ENCODE results near the gene SPOCD1. TPM values are rescaled to one million over a fixed set of nuclear protein-coding genes. Genes with fewer than 3 reads are reported as not detected.

Gene SPOCD1
- total and polyA plus RNA-seq, 2 experiments from 2014 or later, result 0.73 to 1.3 TPM

DNA sequence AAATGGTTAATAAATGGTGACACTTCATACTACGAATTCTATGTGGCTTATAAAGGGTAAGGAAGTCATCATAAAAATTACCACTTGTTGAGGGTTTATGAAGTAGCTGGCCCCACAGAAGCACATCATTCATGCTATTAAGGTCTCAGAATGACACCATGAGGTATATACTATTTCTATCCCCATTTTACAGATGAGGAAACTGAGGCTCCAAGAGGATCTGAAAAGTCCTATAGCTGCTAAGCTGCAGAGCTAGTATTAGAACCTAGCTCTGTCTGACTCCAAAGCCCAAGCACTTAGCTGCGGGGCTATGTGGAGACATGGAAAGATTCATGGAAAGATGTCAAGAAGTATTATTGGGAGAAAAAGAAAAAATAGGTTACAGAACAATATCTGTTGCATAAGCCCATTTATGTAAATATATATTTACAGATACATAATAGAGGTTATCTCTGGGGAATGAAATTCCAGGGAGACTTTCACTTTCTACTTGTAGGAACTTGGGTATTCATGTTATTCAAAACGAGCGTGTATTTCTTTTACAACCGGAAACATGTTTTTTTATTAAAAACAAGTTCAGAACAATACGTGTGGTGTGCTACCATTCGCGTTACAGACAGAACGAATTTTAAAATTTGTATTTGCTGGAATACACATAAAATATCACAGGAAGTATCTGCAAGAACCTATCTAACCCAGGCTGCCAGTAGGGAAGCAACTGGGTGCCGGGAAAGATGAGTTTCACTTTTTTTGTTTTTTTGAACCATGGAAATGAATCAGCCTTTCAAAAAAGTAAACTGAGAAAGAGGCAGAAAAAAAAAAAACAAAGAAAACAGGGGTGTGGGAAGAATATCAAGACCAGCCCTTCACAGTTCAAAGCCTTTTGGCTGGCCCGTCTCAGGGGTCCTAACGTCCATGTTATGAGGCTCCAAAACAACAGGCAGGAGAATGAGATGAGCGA lies 13.4 kb downstream of the SPOCD1 start:
- TF ChIP-seq, protein P1, sequence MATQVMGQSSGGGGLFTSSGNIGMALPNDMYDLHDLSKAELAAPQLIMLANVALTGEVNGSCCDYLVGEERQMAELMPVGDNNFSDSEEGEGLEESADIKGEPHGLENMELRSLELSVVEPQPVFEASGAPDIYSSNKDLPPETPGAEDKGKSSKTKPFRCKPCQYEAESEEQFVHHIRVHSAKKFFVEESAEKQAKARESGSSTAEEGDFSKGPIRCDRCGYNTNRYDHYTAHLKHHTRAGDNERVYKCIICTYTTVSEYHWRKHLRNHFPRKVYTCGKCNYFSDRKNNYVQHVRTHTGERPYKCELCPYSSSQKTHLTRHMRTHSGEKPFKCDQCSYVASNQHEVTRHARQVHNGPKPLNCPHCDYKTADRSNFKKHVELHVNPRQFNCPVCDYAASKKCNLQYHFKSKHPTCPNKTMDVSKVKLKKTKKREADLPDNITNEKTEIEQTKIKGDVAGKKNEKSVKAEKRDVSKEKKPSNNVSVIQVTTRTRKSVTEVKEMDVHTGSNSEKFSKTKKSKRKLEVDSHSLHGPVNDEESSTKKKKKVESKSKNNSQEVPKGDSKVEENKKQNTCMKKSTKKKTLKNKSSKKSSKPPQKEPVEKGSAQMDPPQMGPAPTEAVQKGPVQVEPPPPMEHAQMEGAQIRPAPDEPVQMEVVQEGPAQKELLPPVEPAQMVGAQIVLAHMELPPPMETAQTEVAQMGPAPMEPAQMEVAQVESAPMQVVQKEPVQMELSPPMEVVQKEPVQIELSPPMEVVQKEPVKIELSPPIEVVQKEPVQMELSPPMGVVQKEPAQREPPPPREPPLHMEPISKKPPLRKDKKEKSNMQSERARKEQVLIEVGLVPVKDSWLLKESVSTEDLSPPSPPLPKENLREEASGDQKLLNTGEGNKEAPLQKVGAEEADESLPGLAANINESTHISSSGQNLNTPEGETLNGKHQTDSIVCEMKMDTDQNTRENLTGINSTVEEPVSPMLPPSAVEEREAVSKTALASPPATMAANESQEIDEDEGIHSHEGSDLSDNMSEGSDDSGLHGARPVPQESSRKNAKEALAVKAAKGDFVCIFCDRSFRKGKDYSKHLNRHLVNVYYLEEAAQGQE (IDR thresholded peaks at IDR 0.05; ENCODE audit: unreplicated experiment), result no peak
- TF ChIP-seq JUNB (IDR thresholded peaks at IDR 0.05; ENCODE audit: unreplicated experiment) (no peak), CREB1 (CRISPR knock-in tag; IDR thresholded peaks at IDR 0.05; ENCODE audit: low read depth) (no peak)
- TF ChIP-seq, protein P2, sequence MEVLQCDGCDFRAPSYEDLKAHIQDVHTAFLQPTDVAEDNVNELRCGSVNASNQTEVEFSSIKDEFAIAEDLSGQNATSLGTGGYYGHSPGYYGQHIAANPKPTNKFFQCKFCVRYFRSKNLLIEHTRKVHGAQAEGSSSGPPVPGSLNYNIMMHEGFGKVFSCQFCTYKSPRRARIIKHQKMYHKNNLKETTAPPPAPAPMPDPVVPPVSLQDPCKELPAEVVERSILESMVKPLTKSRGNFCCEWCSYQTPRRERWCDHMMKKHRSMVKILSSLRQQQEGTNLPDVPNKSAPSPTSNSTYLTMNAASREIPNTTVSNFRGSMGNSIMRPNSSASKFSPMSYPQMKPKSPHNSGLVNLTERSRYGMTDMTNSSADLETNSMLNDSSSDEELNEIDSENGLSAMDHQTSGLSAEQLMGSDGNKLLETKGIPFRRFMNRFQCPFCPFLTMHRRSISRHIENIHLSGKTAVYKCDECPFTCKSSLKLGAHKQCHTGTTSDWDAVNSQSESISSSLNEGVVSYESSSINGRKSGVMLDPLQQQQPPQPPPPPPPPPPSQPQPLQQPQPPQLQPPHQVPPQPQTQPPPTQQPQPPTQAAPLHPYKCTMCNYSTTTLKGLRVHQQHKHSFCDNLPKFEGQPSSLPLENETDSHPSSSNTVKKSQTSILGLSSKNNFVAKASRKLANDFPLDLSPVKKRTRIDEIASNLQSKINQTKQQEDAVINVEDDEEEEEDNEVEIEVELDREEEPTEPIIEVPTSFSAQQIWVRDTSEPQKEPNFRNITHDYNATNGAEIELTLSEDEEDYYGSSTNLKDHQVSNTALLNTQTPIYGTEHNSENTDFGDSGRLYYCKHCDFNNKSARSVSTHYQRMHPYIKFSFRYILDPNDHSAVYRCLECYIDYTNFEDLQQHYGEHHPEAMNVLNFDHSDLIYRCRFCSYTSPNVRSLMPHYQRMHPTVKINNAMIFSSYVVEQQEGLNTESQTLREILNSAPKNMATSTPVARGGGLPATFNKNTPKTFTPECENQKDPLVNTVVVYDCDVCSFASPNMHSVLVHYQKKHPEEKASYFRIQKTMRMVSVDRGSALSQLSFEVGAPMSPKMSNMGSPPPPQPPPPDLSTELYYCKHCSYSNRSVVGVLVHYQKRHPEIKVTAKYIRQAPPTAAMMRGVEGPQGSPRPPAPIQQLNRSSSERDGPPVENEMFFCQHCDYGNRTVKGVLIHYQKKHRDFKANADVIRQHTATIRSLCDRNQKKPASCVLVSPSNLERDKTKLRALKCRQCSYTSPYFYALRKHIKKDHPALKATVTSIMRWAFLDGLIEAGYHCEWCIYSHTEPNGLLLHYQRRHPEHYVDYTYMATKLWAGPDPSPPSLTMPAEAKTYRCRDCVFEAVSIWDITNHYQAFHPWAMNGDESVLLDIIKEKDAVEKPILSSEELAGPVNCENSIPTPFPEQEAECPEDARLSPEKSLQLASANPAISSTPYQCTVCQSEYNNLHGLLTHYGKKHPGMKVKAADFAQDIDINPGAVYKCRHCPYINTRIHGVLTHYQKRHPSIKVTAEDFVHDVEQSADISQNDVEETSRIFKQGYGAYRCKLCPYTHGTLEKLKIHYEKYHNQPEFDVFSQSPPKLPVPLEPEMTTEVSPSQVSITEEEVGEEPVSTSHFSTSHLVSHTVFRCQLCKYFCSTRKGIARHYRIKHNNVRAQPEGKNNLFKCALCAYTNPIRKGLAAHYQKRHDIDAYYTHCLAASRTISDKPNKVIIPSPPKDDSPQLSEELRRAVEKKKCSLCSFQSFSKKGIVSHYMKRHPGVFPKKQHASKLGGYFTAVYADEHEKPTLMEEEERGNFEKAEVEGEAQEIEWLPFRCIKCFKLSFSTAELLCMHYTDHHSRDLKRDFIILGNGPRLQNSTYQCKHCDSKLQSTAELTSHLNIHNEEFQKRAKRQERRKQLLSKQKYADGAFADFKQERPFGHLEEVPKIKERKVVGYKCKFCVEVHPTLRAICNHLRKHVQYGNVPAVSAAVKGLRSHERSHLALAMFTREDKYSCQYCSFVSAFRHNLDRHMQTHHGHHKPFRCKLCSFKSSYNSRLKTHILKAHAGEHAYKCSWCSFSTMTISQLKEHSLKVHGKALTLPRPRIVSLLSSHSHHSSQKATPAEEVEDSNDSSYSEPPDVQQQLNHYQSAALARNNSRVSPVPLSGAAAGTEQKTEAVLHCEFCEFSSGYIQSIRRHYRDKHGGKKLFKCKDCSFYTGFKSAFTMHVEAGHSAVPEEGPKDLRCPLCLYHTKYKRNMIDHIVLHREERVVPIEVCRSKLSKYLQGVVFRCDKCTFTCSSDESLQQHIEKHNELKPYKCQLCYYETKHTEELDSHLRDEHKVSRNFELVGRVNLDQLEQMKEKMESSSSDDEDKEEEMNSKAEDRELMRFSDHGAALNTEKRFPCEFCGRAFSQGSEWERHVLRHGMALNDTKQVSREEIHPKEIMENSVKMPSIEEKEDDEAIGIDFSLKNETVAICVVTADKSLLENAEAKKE (CRISPR knock-in tag; IDR thresholded peaks at IDR 0.05), result no peak
- Mint-ChIP-seq H3K4me3 (no peak overlapping the region), H3K36me3 (ENCODE audit: low read depth) (no peaks in the 10 kb centered on the region), H3K4me1 (peaks cover 29% of the 10 kb centered on the region), H3K27me3 (ENCODE audit: insufficient read depth, low read depth, poor library complexity) (peaks cover 5% of the 10 kb centered on the region), H3K9me3 (peaks cover 4% of the 10 kb centered on the region; the same call in 2 of the 3 replicates), H3K27ac (no peak overlapping the region)
- no peak overlapping the region for H3K27ac ChIP-seq (ENCODE audit: low read depth)
- H3K36me3 ChIP-seq (ENCODE audit: insufficient read depth), result no peaks in the 10 kb centered on the region
- H4K20me1 ChIP-seq (replicated peaks; ENCODE audit: insufficient read depth), result no peaks in the 10 kb centered on the region
- no peak for DNase-seq (ENCODE audit: low spot score)
- no peak overlapping the region for H2AFZ ChIP-seq
- H3F3A ChIP-seq (replicated peaks; ENCODE audit: low read depth), result no peaks in the 10 kb centered on the region
- no peaks in the 10 kb centered on the region for H3K79me2 ChIP-seq (replicated peaks; ENCODE audit: insufficient read depth)
- no peak overlapping the region for H3K4me2 ChIP-seq
- ATAC-seq, result no peak
- H3K4me3 ChIP-seq, result no peak overlapping the region
- no peaks in the 10 kb centered on the region for H3K9me2 ChIP-seq (ENCODE audit: insufficient read depth)
- H3K27me3 ChIP-seq (ENCODE audit: insufficient read depth), result no peaks in the 10 kb centered on the region
- H3K4me1 ChIP-seq (ENCODE audit: insufficient read depth), result peaks cover 3% of the 10 kb centered on the region; the same call in 1 of the 2 replicates

Measured in GM23338 (cell line).